Loucy (cell line): ENCODE data around the gene INTS1.

ENCODE experiments used
- H2AFZ ChIP-seq: fragments of 200-600 bp; sonication (generic); 2 replicates; pipeline ENCODE4 v1.6.0; 2016; ENCODE audit warnings: antibody characterized with exemption, mild to moderate bottlenecking, low read length, moderate library complexity
- H3F3A ChIP-seq: fragments of 200-600 bp; 2 replicates; pipeline ENCODE4 v1.6.0; 2016; ENCODE audit warnings: antibody characterized with exemption, low read depth, mild to moderate bottlenecking
- H3K27me3 ChIP-seq: fragments of 200-600 bp; sonication (generic); 2 replicates; pipeline ENCODE4 v1.6.1; 2014; ENCODE audit warnings: low read length, mild to moderate bottlenecking; ENCODE audit not compliant: insufficient read depth, poor library complexity, severe bottlenecking
- H3K36me3 ChIP-seq: fragments of 200-600 bp; sonication (generic); 2 replicates; pipeline ENCODE4 v1.6.1; 2016; ENCODE audit warnings: low read length; ENCODE audit not compliant: insufficient read depth
- H3K4me1 ChIP-seq: fragments of 200-600 bp; sonication (generic); 2 replicates; pipeline ENCODE4 v1.5.1; 2014; ENCODE audit warnings: low read length, mild to moderate bottlenecking; ENCODE audit not compliant: insufficient read depth, poor library complexity, severe bottlenecking
- H3K4me2 ChIP-seq: fragments of 200-600 bp; sonication (generic); 2 replicates; pipeline ENCODE4 v1.6.0; 2014; ENCODE audit warnings: antibody characterized with exemption, low read length, low read depth, mild to moderate bottlenecking; ENCODE audit not compliant: poor library complexity, severe bottlenecking
- H3K4me3 ChIP-seq: fragments of 200-600 bp; sonication (generic); 2 replicates; pipeline ENCODE4 v1.5.1; 2014; ENCODE audit warnings: low read length, mild to moderate bottlenecking, mixed read lengths; ENCODE audit not compliant: poor library complexity, severe bottlenecking
- H3K79me2 ChIP-seq: fragments of 200-600 bp; sonication (generic); 2 replicates; pipeline ENCODE4 v1.6.1; 2014; ENCODE audit warnings: low read length; ENCODE audit not compliant: insufficient read depth
- H3K9ac ChIP-seq: fragments of 200-600 bp; sonication (generic); 2 replicates; pipeline ENCODE4 v1.6.0; 2014; ENCODE audit warnings: mild to moderate bottlenecking, low read depth, low read length, moderate library complexity; ENCODE audit not compliant: poor library complexity, severe bottlenecking
- H3K9me2 ChIP-seq: fragments of 200-600 bp; sonication (generic); replicated peaks from 2 replicates; pipeline ENCODE4 v1.6.1; 2016; ENCODE audit warnings: low read depth, low read length, mixed read lengths
- H3K9me3 ChIP-seq: fragments of 200-600 bp; sonication (generic); 2 replicates; pipeline ENCODE4 v1.6.1; 2014; ENCODE audit warnings: mild to moderate bottlenecking, antibody characterized with exemption, low read length, low read depth; ENCODE audit not compliant: insufficient read depth
- H4K20me1 ChIP-seq: fragments of 200-600 bp; sonication (generic); 2 replicates; pipeline ENCODE4 v1.6.0; 2014; ENCODE audit warnings: antibody characterized with exemption, low read length, mild to moderate bottlenecking; ENCODE audit not compliant: insufficient read depth, poor library complexity, severe bottlenecking
- CTCF ChIP-seq: fragments of 200-600 bp; sonication (generic); conservative IDR thresholded peaks from 2 replicates; pipeline ENCODE4 v1.5.1; 2014; ENCODE audit warnings: mild to moderate bottlenecking, antibody characterized with exemption, low read length
- EZH2phosphoT487 ChIP-seq: fragments of 200-600 bp; IDR thresholded peaks from 2 replicates; pipeline ENCODE4 v1.6.1; 2018; ENCODE audit warnings: antibody characterized with exemption, mild to moderate bottlenecking, moderate library complexity, borderline replicate concordance

The INTS1 gene

GRCh38 chr7:1457059-1457948 lies 46.9 kb downstream of the INTS1 start:
- no peaks in the 10 kb centered on the region for H3K9me3 ChIP-seq
- H3K4me1 ChIP-seq = peaks cover 50% of the 10 kb centered on the region
- H3K27me3 ChIP-seq = no peaks in the 10 kb centered on the region
- peak overlapping the region; percentile 78 for H3K4me3 ChIP-seq
- no peaks in the 10 kb centered on the region for H3K36me3 ChIP-seq
- no peak for TF ChIP-seq EZH2phosphoT487
- TF ChIP-seq CTCF = no peak
- H3F3A ChIP-seq = no peaks in the 10 kb centered on the region; the same call in 1 of the 2 replicates
- H2AFZ ChIP-seq = no peak overlapping the region
- H3K79me2 ChIP-seq = peaks cover 4% of the 10 kb centered on the region; the same call in 1 of the 2 replicates
- H4K20me1 ChIP-seq = no peaks in the 10 kb centered on the region
- H3K4me2 ChIP-seq = peak overlapping the region; percentile 93
- H3K9me2 ChIP-seq = no peaks in the 10 kb centered on the region
- peak overlapping the region; percentile 60 for H3K9ac ChIP-seq

GRCh38 chr7:1455955-1456354 lies 48.2 kb downstream of the INTS1 start:
- Histone ChIP-seq H3K79me2 (peaks cover 4% of the 10 kb centered on the region; the same call in 1 of the 2 replicates), H2AFZ (no peak overlapping the region), H3K4me3 (no peak overlapping the region), H4K20me1 (no peaks in the 10 kb centered on the region), H3F3A (no peaks in the 10 kb centered on the region; the same call in 1 of the 2 replicates), H3K4me2 (no peak overlapping the region), H3K36me3 (no peaks in the 10 kb centered on the region), H3K9me2 (no peaks in the 10 kb centered on the region), H3K9me3 (no peaks in the 10 kb centered on the region), H3K27me3 (no peaks in the 10 kb centered on the region), H3K4me1 (peaks cover 40% of the 10 kb centered on the region), H3K9ac (no peak overlapping the region)
- no peak for TF ChIP-seq EZH2phosphoT487
- TF ChIP-seq CTCF = no peak

GRCh38 chr7:1455241-1455939 lies 48.8 kb downstream of the INTS1 start:
- Histone ChIP-seq H3K9ac (no peak overlapping the region), H2AFZ (no peak overlapping the region), H3K4me2 (peak overlapping the region; percentile 26), H3K9me2 (no peaks in the 10 kb centered on the region), H3K79me2 (peaks cover 4% of the 10 kb centered on the region; the same call in 1 of the 2 replicates), H3K36me3 (no peaks in the 10 kb centered on the region), H3K4me3 (no peak overlapping the region), H3K9me3 (no peaks in the 10 kb centered on the region), H4K20me1 (no peaks in the 10 kb centered on the region), H3K4me1 (peaks cover 38% of the 10 kb centered on the region), H3K27me3 (no peaks in the 10 kb centered on the region), H3F3A (no peaks in the 10 kb centered on the region; the same call in 1 of the 2 replicates)
- no peak for TF ChIP-seq EZH2phosphoT487
- no peak for TF ChIP-seq CTCF
